Putamen (tissue), 1 donor: Measurements from ENCODE around the gene ROBO1.

Experiments used
- DNase-seq: peaks from one replicate; pipeline ENCODE4 v3.0.0-alpha.2; 2016; ENCODE audit warnings: low spot score

The ROBO1 gene

DNA sequence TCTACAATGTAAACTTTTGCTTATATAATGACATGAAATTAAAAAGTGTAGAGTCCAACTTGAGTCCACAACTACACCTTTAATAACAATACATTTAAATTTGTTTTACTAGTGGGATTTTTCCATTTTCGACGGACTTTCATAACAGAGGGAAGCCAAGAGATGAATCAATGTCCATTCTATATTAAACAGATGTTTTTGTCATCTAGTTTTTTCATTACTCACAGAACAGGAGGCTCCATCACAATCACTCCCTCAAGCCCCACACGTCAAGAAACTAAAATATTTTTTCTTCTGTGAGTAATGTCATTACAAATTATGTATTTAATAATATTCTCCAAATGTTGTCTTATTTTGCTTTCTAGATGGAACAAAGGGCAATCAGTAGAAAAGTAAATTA, 932.9 kb downstream of the ROBO1 start:
- DNase-seq = no peak

- no peak for DNase-seq
These were observed 935.0 kb downstream of the ROBO1 start for GRCh38 chr3:78832785-78833204.

- no peak for DNase-seq
These were observed 936.3 kb downstream of the ROBO1 start for GRCh38 chr3:78831446-78831972.

DNA sequence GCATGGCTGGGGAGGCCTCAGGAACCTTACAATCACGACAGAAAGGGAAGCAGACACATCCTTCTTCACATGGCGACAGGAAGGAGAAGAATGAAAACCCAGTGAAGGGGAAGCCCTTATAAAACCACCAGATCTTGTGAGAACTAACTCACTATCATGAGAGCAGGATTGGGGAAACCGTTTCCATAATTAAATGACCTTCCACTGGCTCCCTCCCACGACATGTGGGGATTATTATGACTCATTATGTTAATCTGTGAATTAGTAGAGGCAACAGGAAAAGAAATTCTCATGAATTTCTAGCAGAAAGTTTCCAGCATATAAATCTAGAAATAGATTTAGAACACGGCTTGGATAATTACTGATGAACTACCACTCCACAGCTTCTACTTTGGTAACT, 937.3 kb downstream of the ROBO1 start:
- no peak for DNase-seq

GRCh38 chr3:78827618-78828017, 940.2 kb downstream of the ROBO1 start:
- DNase-seq = no peak

GRCh38 chr3:78825858-78826215, 942.0 kb downstream of the ROBO1 start:
- DNase-seq = no peak

- no peak for DNase-seq
These were observed 942.5 kb downstream of the ROBO1 start for GRCh38 chr3:78825118-78825857.

DNA sequence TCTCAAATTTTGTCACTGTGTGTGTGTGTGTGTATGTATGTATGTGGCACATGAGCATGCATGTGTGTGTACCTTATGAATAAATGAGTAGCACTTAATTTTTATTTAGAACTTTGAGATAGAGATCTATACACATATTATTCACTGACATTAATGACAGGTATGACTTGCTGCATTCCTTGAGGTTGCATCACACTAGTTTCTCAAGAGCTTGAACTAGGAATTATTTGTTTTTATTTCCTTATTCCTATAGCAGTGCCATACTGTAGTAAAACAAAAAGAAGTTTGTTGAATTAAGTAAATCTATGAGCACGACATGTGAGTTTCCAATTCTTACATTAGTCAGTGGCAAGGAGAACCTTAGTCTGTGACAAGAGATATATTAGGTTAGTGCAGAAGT, 943.9 kb downstream of the ROBO1 start:
- DNase-seq = no peak

DNA sequence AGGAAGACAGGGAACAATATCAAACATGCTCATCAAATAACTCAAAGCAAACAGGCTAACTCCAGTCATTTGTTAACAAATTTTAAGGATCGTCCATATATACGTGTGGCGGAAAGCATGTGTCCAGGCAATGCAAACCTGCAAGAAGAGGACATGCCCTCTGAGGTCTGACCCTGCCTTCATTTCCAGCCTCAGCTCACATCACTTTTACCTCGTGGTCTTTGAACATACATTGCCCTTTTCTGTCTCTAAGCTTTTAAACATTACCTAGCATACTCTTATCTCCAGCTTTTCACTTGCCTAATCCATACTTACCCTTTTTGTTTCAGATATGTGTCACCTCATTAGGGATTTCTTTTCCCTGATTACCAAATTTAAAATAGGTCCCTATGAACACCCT, 944.4 kb downstream of the ROBO1 start:
- DNase-seq = no peak

DNA sequence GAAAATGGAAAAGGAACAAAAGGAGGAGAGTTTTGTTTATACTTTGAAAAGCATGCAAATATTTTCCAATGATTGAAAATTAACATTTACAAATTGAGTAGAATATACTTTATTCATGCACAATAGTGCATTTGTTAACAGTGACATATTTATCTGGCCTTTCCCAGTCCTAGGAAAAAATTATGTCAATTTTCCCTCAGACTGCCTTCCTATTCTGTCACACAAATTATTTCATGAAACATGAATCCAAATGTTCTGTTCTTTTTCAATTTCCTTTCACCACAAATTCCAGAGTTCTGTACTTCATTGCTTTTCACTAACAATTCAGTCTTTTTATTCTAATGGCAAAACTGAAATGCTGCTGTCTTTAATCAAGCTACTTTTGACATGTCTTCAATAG, 945.1 kb downstream of the ROBO1 start:
- no peak for DNase-seq

DNA sequence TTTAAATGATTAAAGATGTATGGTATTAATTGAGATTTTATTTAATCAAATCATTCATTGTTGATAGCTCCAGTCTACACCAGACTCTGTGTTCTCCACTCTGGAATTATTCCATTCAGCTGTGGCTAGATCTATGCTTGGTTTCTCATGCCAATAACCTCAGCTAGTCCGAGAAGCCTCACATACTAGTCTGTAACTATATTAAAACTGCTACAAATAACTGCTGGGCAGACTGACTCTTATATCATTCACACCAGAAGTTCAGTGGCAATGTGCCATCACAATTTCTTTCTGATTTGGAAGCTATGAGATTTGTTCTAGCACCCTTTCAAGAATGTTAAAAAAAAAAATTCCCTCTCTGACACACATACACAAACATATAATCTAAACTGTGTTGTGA, 947.3 kb downstream of the ROBO1 start:
- DNase-seq = no peak

DNA sequence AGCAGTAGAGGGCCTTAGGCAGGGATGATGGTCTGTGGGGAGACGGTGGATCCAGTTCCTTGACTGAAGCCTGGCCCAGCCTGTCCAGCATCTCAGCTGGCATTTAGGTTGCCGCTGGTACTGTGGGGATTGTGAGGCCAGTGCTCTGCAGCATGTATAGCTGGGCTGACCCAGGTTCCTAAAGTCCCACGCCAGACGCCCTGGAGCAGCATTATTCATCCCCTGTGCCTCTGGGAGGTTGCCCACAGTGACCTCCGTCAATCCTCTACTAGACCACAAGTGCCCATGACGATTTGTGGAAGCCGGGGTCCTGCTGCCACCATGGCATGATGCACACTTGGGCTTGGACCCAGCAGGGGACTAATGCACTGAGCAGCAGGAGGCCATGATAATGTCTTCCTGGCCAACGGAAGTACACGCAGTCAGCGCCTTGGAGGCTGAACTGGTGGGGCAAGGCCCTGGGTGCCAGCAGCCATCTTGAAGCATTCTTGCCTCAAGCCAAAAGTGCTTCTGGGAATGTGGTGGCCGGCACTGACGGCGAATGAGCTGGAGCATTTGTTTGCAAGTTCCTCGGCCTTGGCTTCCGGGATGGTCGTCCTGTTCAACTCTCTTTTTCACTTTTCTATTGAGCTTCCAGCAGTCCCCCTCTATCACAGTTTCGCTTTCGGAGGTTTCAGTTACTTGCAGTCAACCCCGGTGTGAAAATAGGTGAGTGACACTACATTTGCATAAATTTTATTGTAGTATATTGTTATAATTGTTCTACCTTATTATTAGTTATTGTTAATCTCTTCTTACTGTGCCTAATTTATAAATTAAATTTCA, 949.4 kb downstream of the ROBO1 start:
- no peak for DNase-seq

DNA sequence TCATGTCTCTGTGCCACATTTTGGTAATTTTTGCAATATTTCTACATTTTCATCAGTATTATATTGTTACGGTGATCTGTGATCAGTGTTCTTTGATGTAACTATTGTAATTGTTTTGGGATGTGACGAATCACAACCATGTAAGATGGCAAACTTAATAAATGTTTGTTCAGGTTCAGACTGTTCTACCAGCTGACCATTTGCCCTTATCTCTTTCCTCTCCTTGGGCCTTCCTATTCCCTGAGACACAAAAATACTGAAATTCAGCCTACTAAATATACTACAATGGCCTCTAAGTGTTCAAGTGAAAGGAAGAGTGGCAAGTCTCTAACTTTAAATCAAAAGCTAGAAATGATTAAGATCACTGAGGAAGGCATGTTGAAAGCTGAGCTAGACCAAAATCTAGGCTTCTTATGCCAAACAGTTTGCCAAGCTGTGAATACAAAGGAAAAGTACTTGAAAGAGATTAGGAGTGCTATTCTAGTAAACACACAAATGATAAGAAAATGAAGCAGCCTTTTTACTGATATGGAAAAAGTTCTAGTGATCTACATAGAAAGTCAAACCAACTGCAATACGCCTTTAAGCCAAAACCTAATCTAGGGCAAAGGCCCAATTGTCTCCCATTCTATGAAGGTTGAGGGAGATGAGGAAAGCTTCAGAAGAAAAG, 952.8 kb downstream of the ROBO1 start:
- no peak for DNase-seq

GRCh38 chr3:78812166-78812565, 955.6 kb downstream of the ROBO1 start:
- DNase-seq = no peak

- no peak for DNase-seq
These were observed 957.8 kb downstream of the ROBO1 start for GRCh38 chr3:78809966-78810365.

DNA sequence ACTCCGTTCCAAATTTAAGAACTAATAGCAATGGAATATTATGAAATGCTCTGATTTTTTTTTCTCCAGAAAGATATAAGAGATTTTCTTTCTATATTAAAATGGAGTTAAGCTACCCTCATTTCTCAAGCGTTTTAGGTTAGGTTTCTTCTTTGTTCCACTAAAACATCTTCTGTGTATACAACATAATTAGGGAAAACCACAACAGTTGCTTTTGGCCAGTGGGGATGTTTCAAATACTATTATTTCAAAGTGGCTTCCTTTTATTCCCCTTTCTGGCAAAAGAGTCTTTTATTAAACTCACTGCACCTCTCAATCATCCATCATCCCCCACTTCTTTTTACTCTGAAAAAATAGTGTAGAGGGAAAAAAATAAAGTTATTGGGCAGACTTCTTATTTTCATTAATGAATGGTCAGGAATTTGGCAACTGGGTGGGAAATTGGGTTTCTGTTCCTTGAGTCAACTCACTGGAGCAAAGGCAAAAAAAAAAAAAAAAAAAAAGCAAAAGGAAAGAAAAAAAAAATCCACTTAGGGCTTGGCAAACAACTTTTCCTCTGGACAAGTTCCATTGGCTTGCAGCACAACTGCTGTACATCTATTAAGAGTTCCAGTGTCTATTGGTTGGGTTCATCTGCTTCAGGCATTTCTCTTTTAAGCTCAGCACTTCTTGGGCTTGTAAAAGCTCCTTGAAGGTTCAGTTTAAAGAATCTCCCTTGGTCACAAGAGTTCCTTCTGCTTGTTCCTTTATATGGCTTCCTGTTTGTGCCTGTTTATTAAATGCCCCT, 963.4 kb downstream of the ROBO1 start:
- no peak for DNase-seq

- no peak for DNase-seq
These were observed 965.3 kb downstream of the ROBO1 start for GRCh38 chr3:78802562-78802930.

- no peak for DNase-seq
These were observed 965.8 kb downstream of the ROBO1 start for GRCh38 chr3:78801926-78802561.

DNA sequence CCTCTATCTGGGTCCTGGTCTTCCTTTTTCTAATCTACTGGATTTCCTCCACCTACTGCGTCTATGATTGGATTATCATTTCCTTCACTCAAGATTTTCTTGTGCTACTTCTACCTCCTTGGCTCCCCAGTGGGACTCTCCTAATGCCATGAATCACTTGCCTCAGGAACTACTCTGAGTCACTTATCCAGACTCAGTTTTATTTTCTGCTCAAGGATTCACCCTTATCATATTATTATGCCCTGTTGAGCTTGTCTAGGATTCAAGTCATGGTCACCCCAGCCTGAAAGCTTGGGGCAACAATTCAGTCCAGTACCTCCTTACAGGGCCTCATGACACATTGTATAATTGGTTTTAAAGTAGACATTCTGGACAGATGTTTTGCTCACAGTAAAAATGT, 968.1 kb downstream of the ROBO1 start:
- no peak for DNase-seq

- DNase-seq = no peak
These were observed 969.4 kb downstream of the ROBO1 start for GRCh38 chr3:78798266-78798832.

DNA sequence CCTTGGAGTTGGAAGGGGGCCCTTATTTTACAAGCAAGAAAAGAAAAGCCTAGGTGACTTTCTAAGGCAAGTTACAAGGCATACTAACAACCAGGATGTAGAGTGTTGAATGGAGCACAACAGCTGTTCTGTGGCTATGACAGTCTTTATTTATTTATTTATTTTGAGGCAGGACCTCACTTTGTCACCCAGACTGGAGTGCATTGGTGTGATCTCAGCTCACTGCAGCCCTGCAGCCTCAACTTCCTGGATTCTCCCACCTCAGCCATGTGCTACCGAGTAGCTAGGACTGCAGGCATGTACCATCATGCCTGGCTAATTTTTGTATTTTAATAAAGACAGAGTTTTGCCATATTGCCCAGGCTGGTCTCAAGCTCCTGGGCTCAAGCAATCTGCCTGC, 973.4 kb downstream of the ROBO1 start:
- no peak for DNase-seq
